ENCODE results near the gene GIGYF2.
A peak's percentile ranks its signal among the peaks of the same experiment; 100 is the strongest.

The GIGYF2 gene

DNA sequence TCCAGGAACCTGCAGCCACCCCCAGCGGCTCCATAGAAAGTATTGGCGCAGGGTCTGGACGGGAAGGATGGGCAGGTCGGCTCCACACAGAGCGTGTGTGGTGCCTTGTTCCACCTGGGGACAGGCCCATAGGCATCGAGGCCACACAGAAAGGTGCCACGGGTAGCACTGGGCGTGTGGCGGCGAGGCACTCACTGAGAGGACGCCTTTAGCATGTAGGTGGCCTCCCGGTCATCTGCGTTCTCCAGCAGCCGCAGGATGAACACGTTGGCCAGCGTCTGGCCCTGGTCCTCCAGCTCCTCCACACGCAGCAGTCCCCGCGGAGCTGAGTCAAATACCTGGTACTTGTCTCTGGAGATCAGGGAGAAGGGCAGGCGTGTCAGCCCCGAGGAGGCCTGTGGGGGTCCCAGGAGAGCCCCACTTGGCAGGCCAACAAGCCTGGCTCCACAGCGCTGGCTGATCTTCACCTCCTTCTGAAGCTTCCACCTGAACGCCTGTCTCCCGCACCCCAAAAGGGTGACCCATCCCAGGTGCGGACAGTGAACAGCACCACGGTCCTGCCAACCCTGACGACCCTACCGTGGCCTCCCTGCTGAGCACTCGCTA is 186.1 kb downstream of the GIGYF2 start:
- no peak for DNase-seq

DNA sequence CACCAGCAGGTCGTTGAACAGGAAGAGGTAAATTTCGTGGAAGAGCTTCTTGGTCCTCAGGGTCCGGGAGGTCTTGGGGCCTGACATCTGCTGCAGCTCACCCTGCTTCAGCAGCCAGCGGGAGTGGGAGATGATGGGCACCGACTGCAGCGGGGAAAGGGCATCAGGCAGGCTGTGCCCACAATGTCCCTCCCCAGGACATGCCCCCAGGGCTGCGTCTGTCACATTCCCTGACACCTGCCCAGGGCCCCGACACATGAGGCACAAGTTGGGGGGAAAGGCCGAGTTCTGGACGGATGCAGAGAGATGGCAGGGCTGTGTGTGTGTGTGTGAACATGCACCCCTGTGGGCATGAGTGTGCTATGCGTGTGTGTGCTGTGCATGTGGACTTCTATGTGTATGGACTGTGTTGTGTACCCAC is 186.9 kb downstream of the GIGYF2 start:
- DNase-seq: no peak

DNA sequence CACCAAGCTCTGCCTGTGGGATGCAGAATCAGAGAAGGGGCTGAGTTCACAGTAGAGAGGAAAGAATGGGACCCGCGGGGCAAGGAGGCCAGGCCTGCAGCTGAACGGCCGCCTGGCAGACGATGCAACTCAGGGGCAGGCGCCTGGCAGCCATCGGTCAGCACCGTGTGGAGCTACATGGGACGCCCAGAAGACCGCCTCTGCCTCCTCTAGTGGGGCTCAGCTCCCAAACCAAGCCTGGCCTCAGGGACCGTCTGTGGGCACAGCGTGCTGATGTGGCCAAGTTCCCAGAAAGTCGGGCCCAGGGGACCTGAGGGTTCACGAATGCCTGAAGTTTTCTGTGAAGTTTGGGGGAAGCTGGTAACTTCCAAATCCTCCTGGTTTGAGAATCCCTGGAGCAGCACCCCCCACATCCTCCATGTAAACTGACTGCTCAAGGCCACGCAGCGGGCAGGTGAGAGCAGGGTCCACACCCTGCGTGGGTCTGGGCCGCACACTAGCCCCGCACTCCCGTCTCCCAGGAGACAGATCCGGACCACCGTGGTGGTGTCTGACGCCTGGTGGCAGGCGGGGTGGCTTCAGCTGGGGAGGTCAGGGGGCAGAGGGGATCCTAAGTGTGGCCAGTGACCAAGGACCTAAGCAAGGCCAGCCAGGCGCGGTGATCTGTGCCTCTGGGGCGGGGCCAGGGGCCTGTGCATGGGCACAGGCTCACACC is 187.6 kb downstream of the GIGYF2 start:
- no peak for DNase-seq

DNA sequence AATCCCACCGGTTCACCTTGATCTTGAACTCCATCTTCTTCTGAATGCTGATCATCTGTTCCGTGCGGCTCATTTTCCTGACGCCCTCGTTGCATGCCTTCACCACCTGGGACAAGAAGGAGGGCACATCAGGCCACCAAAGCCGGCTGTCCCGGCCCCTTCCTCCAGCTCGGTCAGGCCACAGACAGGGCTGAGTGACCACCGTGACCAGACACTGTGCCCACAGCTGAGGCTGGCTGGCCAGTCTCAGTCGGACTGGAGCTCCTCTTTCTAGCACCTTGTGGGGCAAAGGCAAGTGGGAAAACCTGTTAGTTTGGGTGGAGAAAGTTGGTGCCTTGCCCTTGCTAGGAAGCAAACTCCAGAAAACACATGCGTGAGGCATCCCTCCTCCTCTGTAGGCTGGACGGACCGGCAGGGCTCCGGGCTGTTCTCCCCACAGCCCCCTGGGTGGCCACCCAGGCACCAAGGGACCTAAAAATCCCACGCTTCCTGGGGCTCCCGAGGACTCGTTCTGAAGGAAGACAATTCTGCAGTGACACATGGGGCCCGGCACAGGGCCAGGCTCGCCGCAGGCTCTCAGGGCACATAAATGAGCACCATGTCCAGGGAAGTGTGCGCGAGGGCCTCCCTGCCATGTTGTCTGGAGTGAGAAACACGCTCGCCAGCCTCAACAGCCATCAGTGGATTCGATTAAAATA is 188.3 kb downstream of the GIGYF2 start:
- DNase-seq: no peak

DNA sequence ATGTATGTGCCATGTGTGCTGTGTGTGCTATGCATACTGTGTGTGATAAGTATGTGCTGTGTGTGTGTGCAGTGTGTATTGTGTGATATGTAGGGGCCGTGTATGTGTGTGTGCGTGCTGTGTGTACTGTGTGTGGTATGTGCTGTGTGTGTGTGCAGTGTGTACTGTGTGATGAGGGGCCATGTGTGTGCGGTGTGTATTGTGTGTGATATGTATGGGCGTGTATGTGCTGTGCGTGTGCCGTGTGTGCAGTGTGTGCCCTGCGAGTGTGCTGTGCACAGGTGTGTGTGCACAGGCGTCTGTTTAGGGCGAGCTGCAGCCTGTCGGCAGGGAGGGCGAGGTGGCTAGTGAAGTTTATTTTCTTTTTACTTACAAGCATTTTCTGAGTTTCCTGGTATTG is 189.0 kb downstream of the GIGYF2 start:
- no peak for DNase-seq

DNA sequence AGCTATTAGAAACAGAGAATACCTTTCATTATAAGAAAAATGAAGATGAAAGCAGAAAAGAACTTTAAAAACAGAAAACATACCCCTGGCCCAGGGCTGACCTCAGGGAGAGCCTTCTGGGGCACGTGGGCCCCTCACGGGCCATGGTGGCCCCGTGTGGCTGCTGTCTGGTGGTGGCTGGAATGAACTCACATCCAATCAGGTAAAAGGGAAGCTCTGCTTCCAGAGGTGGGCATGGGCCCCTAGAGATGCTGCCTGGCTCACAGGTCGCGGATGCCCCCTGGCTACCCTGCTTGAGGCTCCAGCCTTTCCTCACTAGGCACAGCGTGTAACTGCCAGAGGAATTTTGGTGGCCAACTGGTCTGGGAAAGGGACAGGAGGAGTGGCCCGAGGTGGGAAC is 189.5 kb downstream of the GIGYF2 start:
- no peak for DNase-seq

DNA sequence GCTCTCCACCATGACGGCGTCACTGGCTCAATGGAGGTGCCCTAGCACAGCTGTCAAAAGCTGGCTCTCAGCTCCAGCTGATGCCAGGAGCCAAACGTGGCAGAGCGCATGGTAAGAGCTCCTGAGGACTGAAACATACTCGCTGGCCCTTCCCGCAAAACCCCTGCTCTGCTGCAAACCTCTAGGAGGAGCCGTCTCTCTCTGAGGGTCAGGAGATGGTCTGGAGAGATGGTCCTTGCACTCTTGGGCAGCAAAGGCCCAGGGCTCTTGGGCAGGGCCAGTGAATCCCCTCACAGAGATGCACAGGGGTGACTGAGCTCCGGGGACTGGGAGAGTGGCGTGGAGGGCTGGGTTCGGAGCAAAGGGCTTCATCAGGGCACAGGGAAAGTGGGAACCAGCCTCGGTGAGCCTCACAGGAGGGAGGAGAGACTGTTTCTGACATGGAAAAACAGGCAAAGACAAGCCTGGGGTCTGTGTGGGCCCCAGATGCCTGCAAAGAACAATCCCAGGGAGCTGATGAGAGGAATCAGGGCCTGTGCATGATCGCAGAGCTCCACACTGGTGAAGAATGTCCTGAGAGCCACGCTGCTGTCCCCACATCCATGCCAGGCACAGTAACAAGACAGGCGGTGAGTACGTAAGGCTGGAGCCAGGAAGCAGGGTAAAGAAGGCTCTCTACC is 190.2 kb downstream of the GIGYF2 start:
- no peak for DNase-seq

DNA sequence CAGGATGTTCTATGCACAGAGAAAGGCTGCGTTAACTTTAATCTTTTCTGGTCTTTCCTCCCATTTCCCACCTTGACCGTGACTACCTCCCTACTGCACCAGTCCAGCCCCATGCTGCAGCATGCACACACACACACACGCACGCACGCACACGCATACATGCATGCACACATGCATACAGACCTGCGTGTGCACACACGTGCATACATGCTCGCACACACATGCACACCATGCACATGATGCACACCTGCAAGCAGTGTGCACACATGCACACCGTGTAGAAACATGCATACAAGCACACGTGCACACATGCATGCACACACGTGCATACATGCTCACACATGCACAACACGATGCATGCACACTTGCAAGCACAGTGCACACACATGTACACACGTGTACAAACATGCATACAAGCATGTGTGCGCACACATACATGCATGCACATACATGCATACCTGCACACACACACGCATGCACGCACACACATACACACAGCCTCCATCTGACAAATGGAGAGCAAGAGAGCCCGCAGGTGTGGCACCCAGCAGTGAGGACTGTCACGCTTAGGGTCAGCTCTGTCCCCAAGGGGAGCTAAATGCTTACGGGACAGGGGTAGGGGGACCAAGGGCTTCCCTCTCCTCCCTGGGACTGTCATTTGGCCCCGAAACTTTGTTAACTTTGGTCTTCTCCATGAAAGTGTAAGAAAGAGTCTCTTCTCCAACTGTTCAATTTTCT is 191.1 kb downstream of the GIGYF2 start:
- DNase-seq: no peak

DNA sequence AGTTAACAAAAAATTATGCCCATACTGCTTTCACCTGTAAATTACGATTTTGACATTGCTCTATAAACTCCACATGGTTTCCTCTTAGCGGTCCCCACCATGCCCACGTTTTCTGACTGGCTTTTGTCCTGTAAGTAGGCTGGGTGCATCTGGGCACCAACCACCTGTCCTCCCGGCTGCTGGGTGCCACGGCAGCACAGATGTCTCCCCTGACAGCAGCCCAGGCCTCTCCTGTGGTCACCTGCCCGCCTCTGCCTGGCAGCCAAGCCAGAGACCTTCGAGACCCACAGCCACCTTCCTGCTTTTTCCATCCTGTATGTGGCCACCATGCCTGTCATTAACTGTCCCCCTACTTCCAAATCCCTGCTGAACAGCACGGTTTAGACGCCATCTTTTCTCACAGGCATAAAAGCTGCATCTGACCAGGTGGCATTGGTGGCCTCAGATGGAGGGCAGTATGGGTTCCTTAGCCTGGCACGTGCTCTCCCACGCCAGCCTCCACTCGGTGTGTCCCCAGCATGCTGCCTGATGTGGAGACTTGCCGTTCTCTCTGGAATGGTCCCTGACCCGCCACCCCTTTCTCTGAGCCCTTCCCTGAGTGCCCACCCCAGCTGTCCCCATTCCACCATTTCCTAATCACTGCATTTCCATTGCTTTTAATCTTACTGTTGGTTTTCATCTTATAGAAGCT is 191.9 kb downstream of the GIGYF2 start:
- DNase-seq: no peak

DNA sequence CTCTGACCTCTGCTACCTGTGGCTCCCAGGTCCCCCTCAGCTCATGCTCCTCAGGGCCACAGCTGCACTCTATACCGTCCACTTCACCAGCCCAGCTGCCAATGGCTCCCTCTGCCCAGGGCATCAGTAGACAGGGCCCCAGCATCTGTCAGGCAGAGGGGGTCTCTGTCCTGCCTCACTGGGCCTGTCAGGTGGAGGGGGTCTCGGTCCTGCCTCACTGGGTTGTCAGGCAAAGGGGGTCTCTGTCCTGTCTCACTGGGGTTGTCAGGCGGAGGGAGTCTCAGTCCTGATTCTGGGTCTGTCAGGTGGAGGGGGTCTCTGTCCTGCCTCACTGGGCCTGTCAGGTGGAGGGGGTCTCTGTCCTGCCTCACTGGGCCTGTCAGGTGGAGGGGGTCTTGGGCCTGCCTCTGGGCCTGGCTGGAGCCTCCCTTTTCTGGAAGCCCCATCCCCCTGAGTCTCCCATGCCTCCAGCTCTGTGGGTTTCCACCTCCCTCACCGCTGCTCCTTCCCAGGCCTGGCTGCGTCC is 192.8 kb downstream of the GIGYF2 start:
- no peak for DNase-seq

DNA sequence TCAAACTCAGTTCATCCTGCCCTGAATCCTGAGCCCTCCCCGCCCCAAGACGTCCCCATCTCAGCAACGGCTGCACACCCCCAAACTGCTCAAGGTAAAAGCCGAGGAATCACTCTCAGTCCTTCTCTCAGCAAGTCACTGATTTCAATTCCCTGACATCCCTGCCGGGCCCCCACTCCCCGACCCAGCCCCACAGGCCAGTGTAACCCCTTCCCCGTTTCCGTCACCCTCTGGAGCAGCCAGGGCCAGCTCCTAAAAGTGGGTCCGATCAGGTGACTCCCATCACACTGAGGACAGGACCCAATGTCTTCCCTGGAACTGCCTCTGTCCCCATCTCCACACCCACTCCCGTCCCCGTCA is 193.4 kb downstream of the GIGYF2 start:
- no peak for DNase-seq

DNA sequence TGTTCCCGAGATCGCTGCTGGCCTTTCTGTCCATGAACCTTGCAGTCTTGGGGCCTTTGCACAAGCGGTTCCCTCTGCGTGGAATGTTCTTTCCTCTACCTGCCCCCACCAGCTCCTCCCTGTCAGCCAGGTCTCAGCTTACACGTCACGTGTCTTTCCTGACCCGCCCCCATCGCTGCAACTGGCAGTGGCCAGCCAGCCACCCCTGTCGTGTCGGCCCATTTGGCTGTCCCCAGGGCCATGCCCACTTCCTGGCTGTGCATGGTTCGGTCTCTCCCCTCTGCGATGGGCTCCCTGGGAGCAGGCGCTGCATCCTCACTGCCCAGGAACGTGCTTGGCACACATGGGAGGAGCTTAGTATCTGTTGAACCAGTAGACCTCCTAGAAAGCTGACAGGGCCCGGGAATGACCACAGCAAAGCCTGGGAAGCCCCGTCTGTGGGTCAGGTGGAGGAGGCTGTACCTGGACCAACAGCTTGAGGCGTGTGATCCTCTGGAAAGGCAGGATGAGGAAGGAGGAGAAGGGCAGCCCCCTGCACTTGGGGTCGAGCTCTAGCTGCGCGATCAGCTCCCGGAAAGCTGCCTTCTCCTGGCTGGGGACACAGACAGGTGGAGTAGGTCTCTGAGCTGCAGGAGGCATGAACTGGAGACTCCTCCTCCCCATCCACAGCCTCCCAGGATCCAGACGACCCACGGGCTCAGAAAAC is 193.9 kb downstream of the GIGYF2 start:
- DNase-seq: peak; percentile 40 to 66

DNA sequence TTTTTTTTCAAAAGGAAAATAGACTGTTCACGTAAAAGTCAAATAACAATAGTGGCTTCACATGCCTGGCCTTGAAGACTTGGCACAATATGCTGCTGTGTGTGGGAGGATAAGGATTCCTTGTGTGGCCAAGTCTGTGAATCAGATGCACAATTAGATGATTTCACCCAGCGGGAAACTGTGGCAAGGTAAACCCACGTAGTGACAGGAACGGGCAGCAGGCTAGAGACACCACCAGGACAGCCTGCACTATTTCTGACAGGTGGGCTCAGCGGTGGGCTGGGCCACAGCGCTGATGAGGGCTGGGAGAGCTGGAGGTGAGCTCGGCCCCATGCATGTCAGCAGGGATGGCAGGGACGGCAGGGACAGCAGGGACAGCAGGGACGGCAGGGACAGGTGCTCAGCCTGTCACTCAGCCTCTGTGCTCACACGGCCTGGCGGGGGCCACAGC is 194.5 kb downstream of the GIGYF2 start:
- peak in 1 of 2 experiments; percentile 21 for DNase-seq

DNA sequence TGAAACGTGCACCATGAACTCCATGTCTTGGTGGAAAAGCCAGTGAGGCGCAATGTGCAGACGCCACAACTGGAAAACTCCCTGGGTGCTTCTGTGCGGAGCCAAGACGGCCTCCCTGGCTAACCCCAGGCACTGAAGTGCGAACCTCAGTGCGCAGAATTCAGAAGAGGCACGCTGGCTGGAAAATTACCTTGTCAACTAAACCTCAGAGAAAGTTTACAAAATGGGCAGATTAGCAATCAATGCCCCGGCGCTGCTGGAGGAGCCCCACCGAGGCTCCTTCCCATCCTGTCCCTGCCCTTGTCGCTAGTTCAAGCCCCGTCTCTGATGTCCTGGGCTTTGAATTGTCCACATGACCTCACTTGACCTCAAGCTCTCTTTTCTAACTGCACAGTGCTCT is 195.1 kb downstream of the GIGYF2 start:
- DNase-seq: no peak

DNA sequence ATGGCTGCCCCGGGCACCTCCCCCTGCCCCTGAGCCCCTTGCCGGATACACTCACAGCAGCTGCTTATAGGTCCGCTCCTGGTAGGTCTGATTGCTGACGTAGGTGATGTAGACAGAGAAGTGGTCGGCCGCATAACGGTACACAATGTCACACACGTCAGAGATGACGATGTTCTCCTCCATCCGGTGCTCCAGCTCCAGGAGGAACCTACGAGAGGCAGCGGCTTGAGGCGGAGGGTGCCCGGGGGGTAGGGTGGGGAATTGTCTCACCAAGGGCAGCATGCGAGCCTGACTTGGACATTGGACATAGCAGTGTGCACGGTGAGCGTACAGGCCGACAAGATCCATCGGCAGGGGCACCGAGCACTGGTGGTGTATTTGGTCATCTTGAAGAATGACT is 195.7 kb downstream of the GIGYF2 start:
- DNase-seq: no peak

DNA sequence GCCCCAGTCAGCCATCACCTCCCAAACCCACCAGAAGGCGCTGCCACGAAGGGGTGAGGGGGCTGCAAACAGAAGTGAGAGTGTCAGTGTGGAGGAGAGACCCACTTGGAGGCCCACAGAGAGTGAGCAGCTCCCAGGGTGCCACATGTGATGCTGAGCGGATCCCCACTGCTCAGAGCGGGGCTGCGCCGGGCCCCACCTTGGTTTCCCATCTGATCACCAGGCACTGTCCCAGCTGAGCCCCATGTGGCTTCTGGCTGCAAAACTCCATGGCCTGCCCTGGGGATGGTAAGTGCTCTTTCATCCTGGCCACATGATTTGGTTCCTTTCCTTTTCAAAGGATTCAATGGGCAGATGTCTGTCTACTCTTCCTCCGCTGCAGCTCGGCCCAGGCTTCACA is 196.7 kb downstream of the GIGYF2 start:
- no peak for DNase-seq

DNA sequence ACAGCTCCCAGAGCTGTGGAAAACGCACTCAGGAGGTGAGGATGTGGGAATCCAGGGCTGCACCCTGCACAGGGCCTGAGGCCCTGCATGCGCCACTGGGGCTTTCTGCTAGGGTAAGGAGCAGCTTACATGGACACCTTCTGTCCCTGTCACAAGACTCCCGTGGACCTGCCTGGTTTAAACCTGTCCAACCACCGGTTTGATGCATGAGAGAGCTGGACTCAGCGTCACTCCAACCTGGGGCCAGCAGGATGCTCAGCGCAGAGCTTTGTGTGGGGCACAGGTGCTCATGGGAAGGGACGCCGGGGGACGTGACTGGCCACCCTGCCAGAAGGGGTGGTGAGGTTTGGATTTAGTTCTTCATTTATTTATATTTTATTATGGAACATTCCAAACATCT is 197.1 kb downstream of the GIGYF2 start:
- no peak for DNase-seq

DNA sequence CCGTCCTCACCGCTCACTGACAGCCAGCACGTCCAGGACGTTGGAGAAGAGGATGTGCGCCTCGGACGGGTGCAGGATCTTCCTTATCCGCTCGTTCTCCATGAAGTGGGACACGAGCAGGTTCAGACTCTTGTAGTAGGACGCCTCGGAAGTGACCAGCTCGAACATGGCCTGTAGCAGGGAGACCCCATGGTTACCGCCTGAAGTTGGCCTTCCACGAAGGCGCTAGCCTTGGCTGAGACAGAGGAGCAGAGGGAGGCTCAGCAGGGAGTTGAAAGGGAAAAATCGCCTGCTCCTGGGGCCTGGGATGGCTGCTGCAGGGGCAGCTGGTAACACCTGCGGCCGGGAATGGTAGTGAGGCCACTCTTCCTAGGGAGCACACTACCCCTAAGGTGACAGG is 197.6 kb downstream of the GIGYF2 start:
- DNase-seq: no peak

DNA sequence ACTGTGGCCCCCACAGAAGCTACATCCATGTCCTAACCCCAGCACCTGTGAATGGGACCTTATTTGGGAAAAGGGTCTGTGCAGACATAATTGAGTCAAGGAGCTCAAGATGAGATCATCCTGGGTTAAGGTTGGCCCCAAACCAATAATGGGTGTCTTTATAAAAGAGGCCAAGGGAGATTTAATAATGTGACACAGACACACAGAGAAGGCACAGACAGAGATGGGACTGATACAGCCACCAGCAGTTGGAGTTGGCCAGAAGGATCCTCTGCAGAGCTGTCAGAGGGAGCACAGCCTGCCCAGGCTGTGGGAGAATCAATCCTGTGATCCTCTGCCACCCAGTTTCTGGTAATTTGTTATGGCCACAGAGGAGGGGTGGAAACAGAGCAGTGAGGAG is 199.0 kb downstream of the GIGYF2 start:
- DNase-seq: no peak

DNA sequence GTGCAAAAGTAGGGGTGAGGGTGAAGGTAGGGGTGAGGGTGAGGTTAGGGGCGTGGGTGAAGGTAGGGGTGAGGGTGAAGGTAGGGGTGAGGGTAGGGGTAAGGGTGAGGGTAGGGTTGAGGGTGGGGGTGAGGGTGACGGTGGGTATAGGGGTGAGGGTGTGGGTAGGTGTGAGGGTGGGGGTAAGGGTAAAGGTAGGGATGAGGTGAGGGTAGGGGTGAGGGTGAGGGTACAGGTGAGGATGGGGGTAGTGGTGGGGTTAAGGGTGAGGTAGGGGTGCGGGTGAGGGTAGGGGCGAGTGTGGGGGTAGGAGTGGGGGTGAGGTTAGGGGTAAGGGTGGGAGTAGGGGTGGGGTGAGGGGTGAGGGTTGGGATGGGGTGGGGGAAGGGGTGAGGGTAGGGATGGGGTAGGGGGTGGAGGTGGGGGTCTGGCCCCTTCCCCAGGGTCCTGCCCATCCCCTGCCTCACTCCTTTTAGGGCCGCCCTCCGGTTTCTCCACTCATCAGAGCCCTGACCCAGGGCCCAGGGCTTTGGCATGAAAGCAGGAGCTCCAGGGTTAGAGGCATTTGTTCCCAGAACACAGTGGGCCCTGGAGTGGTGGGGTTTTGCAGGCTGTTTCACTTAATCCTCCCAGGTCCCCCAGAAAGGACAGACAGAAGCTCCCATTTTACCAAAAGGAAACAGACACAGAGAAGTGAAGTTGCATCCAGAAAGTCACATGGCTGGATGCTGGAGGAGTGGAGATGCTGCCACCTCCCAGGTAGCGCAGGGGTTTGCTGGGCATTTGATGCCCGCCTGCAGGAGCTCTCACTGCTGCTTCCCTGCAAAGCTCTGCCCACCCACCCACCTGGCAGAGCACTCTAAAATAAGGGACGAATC is 199.8 kb downstream of the GIGYF2 start:
- DNase-seq: no peak
